GM19328 (cell line): ENCODE measurements around the gene CHSY1.

ENCODE experiments used
- ATAC-seq: cut with Tn5 transposase; IDR thresholded peaks from one replicate; pipeline ENCODE4 v1.9.1; 2021; ENCODE audit warnings: mild to moderate bottlenecking, moderate library complexity; ENCODE audit not compliant: unreplicated experiment

Gene CHSY1

GRCh38 chr15:101213147-101213546 is 38.7 kb downstream of the CHSY1 start:
- no peak for ATAC-seq

GRCh38 chr15:101211897-101212296 is 40.0 kb downstream of the CHSY1 start:
- ATAC-seq, result no peak

- ATAC-seq, result no peak
These were observed 41.4 kb downstream of the CHSY1 start for GRCh38 chr15:101210466-101210865.

GRCh38 chr15:101210058-101210457 is 41.8 kb downstream of the CHSY1 start:
- no peak for ATAC-seq

- ATAC-seq, result no peak
These were observed 42.5 kb downstream of the CHSY1 start for GRCh38 chr15:101209285-101209845.

- ATAC-seq, result no peak
These were observed 44.0 kb downstream of the CHSY1 start for GRCh38 chr15:101207867-101208288.

- no peak for ATAC-seq
These were observed 45.7 kb downstream of the CHSY1 start for GRCh38 chr15:101206176-101206591.

- ATAC-seq, result no peak
These were observed 46.9 kb downstream of the CHSY1 start for GRCh38 chr15:101204739-101205535.

GRCh38 chr15:101203607-101204189 is 48.1 kb downstream of the CHSY1 start:
- ATAC-seq, result no peak

- no peak for ATAC-seq
These were observed 48.7 kb downstream of the CHSY1 start for GRCh38 chr15:101203029-101203573.

GRCh38 chr15:101201411-101202174 is 50.3 kb downstream of the CHSY1 start:
- ATAC-seq, result no peak

- no peak for ATAC-seq
These were observed 51.7 kb downstream of the CHSY1 start for GRCh38 chr15:101200181-101200580.

- no peak for ATAC-seq
These were observed 53.0 kb downstream of the CHSY1 start for GRCh38 chr15:101198800-101199199.

GRCh38 chr15:101198031-101198575 is 53.7 kb downstream of the CHSY1 start:
- ATAC-seq, result no peak

- no peak for ATAC-seq
These were observed 57.2 kb downstream of the CHSY1 start for GRCh38 chr15:101194546-101195125.

- ATAC-seq, result no peak
These were observed 57.9 kb downstream of the CHSY1 start for GRCh38 chr15:101193806-101194545.

- no peak for ATAC-seq
These were observed 58.7 kb downstream of the CHSY1 start for GRCh38 chr15:101193120-101193644.

GRCh38 chr15:101192081-101192480 is 59.8 kb downstream of the CHSY1 start:
- no peak for ATAC-seq

- no peak for ATAC-seq
These were observed 60.6 kb downstream of the CHSY1 start for GRCh38 chr15:101191242-101191641.
